ENCODE data around the gene PHC1. TPM values are rescaled to one million over a fixed set of nuclear protein-coding genes. Genes with fewer than 3 reads are reported as not detected.

The PHC1 gene
- total and polyA plus RNA-seq, 2 donors (not counting 1 experiment from before 2014, with no cell fraction given): 64.2 to 86.9 TPM

- Histone ChIP-seq H3K9me3 (ENCODE audit: control extremely low read depth in 1 of 3, control insufficient read depth in 2 of 3, insufficient read depth in 1 of 3, low read length in 2 of 3) (no peaks in the 10 kb centered on the region), H3K4me2 (replicated peaks; ENCODE audit: low read depth, low read length, poor library complexity, severe bottlenecking) (no peak overlapping the region), H3K4me3 (ENCODE audit: control extremely low read depth in 1 of 5, extremely low read depth in 1 of 5, insufficient read depth in 1 of 5, low read depth in 2 of 5, low read length in 4 of 5) (no peak overlapping the region), H2AFZ (ENCODE audit: insufficient read depth, low read depth, low read length, poor library complexity, severe bottlenecking) (no peak overlapping the region), H3K27me3 (replicated peaks in 1 of 4; ENCODE audit: control extremely low read depth in 1 of 4, control insufficient read depth in 3 of 4, insufficient read depth in 4 of 4, low read length in 3 of 4) (no peaks in the 10 kb centered on the region), H3K9ac (ENCODE audit: low read length) (no peak overlapping the region), H3K27ac (ENCODE audit: low read length in 2 of 2) (no peak overlapping the region), H4K20me1 (ENCODE audit: control insufficient read depth, insufficient read depth, low read length, poor library complexity, severe bottlenecking) (peaks cover 2% of the 10 kb centered on the region), H3K79me2 (ENCODE audit: control insufficient read depth, insufficient read depth, low read length) (peaks cover 5% of the 10 kb centered on the region), H3K4me1 (ENCODE audit: control insufficient read depth in 2 of 2, insufficient read depth in 2 of 2, low read length in 2 of 2) (peaks cover 5% of the 10 kb centered on the region in 2 donors), H3K36me3 (replicated peaks in 1 of 2; ENCODE audit: control extremely low read depth in 1 of 2, control insufficient read depth in 1 of 2, extremely low read depth in 1 of 2, insufficient read depth in 2 of 2, low read length in 1 of 2) (peaks cover 7 to 65% of the 10 kb centered on the region in 2 experiments)
- no peak overlapping the region for H3K27ac Mint-ChIP-seq
- H3K27me3 Mint-ChIP-seq: no peaks in the 10 kb centered on the region
- POLR2A ChIA-PET: no interaction called here
- no peak for ATAC-seq (ENCODE audit: low read depth)
- DNase-seq: no peak
- CTCF ChIA-PET: interaction anchor here (1.2 kb wide), 1 partner anchor 97 kb away, joined by 3 read pairs; no protein-coding TSS in a partner anchor
- no peaks in the 10 kb centered on the region for H3K9me3 Mint-ChIP-seq (ENCODE audit: insufficient read depth)
- intact Hi-C loops (cut with micrococcal nuclease): no loop called here
- no peak overlapping the region for H3K4me3 Mint-ChIP-seq
- 93% methylated on average over 1 of the region's 5 CpGs for WGBS (ENCODE audit: insufficient coverage)
- TF ChIP-seq CTCF (IDR thresholded peaks at IDR 0.05) (no peak), EZH2 (IDR thresholded peaks at IDR 0.05; ENCODE audit: borderline replicate concordance, insufficient read depth, low read depth, low read length, poor library complexity, severe bottlenecking) (no peak)
- H3K4me1 Mint-ChIP-seq: peaks cover 9% of the 10 kb centered on the region
Observed at GRCh38 chr12:8941691-8942478, 27.6 kb downstream of the PHC1 start.

GRCh38 chr12:8943565-8944186, 29.4 kb downstream of the PHC1 start:
- Histone ChIP-seq H3K36me3 (replicated peaks in 1 of 2; ENCODE audit: control extremely low read depth in 1 of 2, control insufficient read depth in 1 of 2, extremely low read depth in 1 of 2, insufficient read depth in 2 of 2, low read length in 1 of 2) (peaks cover 3 to 48% of the 10 kb centered on the region in 2 experiments), H3K9me3 (ENCODE audit: control extremely low read depth in 1 of 3, control insufficient read depth in 2 of 3, insufficient read depth in 1 of 3, low read length in 2 of 3) (no peaks in the 10 kb centered on the region), H3K79me2 (ENCODE audit: control insufficient read depth, insufficient read depth, low read length) (peaks cover 22% of the 10 kb centered on the region), H4K20me1 (ENCODE audit: control insufficient read depth, insufficient read depth, low read length, poor library complexity, severe bottlenecking) (peaks cover 9% of the 10 kb centered on the region), H3K4me2 (replicated peaks; ENCODE audit: low read depth, low read length, poor library complexity, severe bottlenecking) (no peak overlapping the region), H3K27me3 (replicated peaks in 1 of 4; ENCODE audit: control extremely low read depth in 1 of 4, control insufficient read depth in 3 of 4, insufficient read depth in 4 of 4, low read length in 3 of 4) (no peaks in the 10 kb centered on the region), H3K4me1 (ENCODE audit: control insufficient read depth in 2 of 2, insufficient read depth in 2 of 2, low read length in 2 of 2) (peaks cover 23% of the 10 kb centered on the region in 2 donors), H3K4me3 (ENCODE audit: control extremely low read depth in 1 of 5, extremely low read depth in 1 of 5, insufficient read depth in 1 of 5, low read depth in 2 of 5, low read length in 4 of 5) (no peak overlapping the region), H3K9ac (ENCODE audit: low read length) (no peak overlapping the region), H2AFZ (ENCODE audit: insufficient read depth, low read depth, low read length, poor library complexity, severe bottlenecking) (no peak overlapping the region), H3K27ac (ENCODE audit: low read length in 2 of 2) (no peak overlapping the region)
- ATAC-seq (ENCODE audit: low read depth): no peak
- no peak overlapping the region for H3K4me3 Mint-ChIP-seq
- CTCF ChIA-PET: no interaction called here
- H3K4me1 Mint-ChIP-seq: peaks cover 26% of the 10 kb centered on the region
- H3K27me3 Mint-ChIP-seq: no peaks in the 10 kb centered on the region
- H3K27ac Mint-ChIP-seq: no peak overlapping the region
- intact Hi-C loops (cut with micrococcal nuclease): no loop called here
- H3K9me3 Mint-ChIP-seq (ENCODE audit: insufficient read depth): no peaks in the 10 kb centered on the region
- no peak for TF ChIP-seq EZH2 (IDR thresholded peaks at IDR 0.05; ENCODE audit: borderline replicate concordance, insufficient read depth, low read depth, low read length, poor library complexity, severe bottlenecking)
- TF ChIP-seq CTCF (IDR thresholded peaks at IDR 0.05): no peak
- no peak for DNase-seq
- POLR2A ChIA-PET: interaction anchor here (0.6 kb wide), 1 partner anchor 45 kb away, joined by 6 read pairs; no protein-coding TSS in a partner anchor
- 100% methylated on average over 3 of the region's 10 CpGs for WGBS (ENCODE audit: insufficient coverage)

Measured in B cell (primary cell).